HG02642 (cell line): ENCODE data around the gene SMAD7.

Experiments used
- ATAC-seq: cut with Tn5 transposase; IDR thresholded peaks from one replicate; pipeline ENCODE4 v1.9.1; 2021; ENCODE audit warnings: mild to moderate bottlenecking; ENCODE audit not compliant: unreplicated experiment, poor library complexity

Gene SMAD7

GRCh38 chr18:48947560-48947959 is 3.2 kb downstream of the SMAD7 start:
- no peak for ATAC-seq

- ATAC-seq: no peak
Observed at GRCh38 chr18:48947092-48947491, 3.7 kb downstream of the SMAD7 start.

DNA sequence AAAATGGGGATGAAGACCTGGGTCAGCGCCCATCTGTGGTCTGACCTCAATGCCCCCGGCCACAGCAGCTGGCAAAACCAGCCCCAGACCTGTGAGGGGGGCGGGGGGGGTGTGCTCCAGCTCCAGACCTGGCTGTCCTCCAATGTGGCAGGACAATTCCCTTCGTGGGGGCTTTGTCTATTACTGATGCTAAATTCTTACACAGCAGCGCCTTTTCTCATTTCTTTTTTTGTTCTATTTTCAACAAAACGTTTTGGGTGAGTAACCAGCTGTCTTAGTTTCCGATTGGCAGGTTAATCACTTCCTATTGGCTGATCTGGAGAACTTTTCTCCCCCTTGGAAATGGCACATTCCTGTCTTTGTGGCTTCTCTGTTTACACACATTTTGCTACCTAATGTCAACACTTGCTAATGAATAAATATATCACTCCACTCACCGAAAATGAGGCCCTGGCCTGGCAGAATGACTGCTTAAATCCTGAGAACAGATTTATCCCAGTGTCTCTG is 4.4 kb downstream of the SMAD7 start:
- no peak for ATAC-seq

DNA sequence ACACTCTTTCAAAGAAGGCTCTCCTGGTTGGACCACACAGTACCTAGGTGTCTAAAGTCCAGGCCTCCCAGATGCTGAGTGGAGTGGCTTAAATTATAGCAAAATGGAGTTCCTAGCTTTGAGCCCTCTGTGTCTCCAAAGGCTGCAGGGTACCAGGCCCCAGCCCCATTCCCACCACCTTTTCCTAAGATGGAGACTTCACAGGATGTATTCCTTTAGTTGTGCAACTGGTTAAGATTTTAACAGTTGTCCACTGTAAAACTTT is 4.9 kb downstream of the SMAD7 start:
- ATAC-seq: no peak

- ATAC-seq: no peak
Observed at GRCh38 chr18:48944634-48945033, 6.1 kb downstream of the SMAD7 start.

- no peak for ATAC-seq
Observed at GRCh38 chr18:48943736-48944527, 6.8 kb downstream of the SMAD7 start.

- ATAC-seq: no peak
Observed at GRCh38 chr18:48943333-48943732, 7.4 kb downstream of the SMAD7 start.

DNA sequence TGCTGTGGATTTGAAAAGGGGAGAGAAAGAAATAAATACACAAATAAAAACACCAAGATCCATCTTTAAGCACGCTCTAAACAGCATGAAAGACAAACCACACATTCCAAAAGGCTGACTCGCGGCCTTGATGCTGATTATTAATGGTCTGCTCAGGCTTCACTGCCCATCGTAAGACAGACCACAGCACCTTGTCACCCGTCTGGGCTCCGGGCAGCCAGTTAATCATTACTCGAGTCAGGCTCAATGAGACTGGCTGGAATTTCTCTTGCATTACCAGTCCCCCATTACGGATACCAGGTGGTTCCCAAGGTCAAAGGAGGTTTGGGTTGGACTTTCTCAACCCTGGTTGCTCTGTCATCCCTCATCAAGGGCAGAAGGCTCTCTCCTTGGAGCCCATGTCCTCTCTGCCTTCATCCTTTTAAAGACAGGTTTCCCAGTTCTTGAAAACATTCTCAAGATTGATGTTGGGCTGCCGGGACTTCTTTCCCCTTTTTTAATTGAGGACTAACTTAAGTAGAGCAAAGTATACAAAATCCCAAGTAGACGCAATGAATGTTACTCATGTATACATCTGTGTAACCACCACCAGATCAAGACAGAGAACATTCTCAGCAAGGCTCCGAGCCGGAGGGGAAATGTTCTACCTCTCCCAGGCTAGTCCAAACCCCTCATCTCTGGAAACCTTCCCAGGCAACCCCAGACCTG is 8.1 kb downstream of the SMAD7 start:
- ATAC-seq: no peak

- no peak for ATAC-seq
Observed at GRCh38 chr18:48942086-48942485, 8.7 kb downstream of the SMAD7 start.

DNA sequence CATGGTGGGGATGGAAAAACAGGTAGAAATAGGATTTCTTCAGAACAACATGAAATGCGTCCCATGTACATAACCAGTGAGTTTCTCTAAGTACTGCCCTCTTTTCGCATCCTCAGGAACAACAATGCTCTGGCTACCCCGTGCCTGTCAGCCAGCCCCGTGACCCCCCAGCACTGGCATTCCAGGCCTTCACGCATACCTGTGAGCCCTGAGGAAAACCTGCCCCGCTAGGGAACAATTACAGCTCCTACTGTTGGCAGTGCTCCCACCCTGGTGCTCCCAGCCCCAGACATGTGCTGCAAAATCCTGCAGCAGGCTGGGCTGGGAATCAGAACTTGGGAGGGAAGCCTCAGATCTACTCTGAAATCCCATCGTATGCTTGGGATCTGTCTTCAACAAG is 9.1 kb downstream of the SMAD7 start:
- no peak for ATAC-seq

- ATAC-seq: peak; percentile 52
Observed at GRCh38 chr18:48940854-48941611, 9.7 kb downstream of the SMAD7 start.

DNA sequence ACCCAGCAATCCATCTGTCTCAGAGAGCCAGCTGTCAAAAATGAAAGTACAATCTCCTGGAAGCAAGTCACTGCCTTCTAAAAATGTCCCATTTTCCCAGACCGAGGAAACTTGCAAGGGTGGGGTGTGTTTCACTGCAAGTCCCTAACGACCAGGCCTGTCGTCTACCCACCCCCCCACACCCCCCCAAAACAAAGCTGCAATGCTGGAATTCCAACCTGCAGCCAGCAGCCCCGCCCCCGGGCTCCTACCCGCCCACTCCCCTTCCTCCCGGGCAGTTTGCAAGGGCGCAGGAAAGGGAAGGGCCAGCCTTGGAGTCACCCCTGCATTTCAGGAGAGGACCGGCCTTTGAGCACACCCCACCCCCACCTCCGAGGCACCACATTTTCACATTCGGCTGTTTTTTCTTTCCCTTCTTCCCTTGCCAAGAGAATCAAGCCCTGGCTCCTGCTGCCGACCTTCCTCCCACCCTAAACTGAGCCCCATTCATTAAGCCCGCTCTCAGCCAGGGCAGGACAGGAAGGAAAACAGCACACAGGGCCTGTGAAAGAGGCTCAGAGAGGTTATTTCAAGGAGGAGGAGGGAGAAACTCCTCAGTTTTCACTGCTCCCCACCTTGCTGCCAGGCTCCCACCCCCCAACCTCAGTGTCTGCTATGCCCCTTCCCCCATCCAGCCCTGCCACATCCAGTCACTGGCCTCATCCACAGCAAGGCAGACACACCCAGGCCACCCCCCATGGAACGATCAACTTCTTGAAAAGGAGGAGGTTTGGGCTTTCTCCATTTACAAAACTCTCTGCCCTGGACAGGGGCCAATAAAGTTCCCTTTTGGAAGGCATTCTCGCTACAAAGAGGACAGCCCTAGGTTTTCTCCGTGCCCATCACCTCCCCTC is 11.3 kb downstream of the SMAD7 start:
- no peak for ATAC-seq

- no peak for ATAC-seq
Observed at GRCh38 chr18:48938827-48939204, 11.9 kb downstream of the SMAD7 start.

DNA sequence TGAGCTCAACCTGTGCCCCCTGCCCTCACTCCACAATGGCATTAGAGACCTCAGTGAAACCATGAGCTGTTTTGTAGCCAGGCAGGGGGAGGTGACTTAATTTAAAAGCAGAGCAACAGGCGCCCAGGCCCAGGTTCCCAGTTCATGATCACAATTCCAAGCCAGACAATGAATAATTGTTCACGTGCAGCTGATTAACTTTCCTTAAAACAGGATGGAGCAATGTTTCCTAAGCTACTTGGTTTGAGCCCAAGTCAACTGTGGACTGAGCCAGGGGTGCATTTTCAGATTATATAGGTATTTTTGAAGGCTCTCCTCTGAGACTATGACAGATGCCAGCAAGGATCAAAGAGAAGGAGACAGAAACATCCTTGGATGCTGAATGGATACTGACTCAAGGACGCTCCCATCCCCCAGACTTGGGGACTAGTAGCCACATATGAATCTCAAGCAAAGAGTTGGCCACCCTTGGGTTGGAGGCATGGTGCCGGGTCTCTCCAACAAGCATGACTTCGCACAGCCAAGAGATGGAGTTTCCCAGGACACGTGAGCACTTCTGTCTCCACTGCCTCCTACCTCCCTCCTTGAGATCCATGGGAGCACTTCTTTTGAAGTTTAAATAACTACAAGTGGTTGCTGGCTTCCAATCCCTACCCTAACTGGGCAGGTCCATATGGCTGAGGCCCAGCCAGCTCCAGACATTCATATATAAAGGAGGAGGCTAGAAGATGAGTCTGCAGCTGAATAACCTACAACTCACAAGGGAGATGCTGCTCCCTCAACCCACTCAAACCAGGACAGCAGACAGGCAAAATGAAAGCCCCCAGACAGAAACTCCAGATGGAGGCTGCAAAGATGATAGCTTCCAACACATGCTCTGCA is 12.7 kb downstream of the SMAD7 start:
- ATAC-seq: no peak

GRCh38 chr18:48935433-48935774 is 15.4 kb downstream of the SMAD7 start:
- no peak for ATAC-seq

DNA sequence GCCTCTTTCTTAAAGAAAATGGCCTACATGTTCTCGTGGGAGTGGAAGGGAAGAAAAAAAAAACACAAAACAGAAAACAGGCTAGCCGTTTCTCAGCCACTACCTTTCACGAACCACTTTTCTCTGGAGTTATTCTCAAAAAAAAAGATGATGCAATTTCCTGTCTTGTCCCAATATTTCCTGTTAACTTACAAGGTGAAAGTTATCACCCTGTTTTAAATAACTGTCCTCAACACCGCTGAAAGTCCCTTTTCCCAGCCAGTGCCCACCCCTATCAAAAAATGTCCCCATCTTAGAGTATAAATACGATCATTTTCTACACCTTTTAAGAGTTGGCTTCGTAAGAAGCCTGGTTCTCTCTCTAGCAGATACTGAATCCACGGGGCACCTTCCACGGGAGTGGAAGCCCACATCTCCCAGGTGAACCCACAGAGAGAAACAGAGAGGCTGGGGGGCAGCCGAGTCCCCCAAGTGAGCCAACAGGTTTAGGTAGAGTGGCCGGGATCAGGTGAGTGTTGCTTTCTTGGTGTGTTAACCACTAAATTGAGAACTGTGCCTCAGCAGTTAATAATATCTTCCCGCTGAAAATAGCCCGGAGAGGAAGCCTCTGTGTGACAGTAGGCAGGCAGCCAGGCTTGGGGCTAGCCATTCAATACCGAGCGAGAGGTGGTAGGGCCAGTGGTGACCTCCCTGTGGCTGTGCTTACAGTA is 15.9 kb downstream of the SMAD7 start:
- ATAC-seq: peak; percentile 42

DNA sequence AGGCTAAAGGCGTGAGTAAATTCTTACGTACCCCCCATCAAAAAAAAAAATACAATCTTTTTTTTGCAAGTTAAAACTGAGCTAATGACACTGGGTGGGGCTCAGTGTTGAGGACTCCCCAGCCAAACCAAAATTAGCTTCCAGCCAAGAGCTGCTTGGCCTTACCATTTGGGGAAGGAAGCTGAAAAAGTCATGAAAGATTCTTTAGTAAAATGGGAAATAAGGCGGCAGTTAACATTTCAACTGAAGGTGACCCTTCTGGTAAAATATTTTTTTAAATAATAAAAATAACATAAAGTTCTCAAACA is 16.4 kb downstream of the SMAD7 start:
- no peak for ATAC-seq

DNA sequence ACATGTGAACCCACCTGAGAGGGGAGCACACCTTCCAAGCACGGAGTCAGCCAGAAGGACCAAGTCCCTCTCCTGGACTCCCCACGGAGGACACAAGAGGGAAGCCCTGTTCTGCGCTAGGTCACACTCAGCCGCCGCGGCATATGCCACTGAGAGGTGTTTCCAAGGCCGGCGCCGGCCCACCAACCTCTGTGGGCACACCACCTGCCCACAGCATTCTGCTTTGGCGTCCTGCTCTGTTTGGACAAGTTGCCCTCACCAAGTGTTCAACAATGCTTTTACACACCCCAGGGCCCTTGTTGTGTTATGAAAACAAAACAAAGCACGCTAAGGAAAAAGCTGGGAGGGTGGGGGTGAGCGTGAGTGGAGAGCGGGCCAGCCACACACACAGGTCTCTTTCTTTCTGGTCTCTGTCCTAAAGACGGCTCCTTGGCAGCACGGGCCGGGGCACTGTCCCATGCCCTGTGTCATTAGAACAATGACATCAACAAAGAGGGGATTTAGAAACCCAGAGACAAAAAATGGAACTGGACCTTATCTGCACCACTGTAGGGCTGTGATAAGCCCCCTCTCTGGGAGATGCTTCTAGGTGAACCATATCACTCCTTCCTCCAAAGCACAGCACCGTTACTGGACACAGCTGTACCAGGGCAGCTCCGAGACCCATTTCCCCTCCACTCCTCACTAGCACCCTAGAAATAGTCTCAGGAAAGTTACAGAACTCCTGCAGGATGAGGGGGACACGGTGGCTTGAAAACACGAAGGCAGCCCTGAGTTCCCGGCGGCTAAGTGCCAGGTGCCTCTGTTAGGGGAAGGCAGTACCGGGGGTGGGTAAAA is 17.0 kb downstream of the SMAD7 start:
- no peak for ATAC-seq
